Measurements from ENCODE around the gene GRIK2.

- TF ChIP-seq POLR2AphosphoS5 (IDR thresholded peaks at IDR 0.05; ENCODE audit: low read depth, low read length) (no peak), TAF1 (IDR thresholded peaks at IDR 0.05; ENCODE audit: borderline replicate concordance, insufficient read depth, low read length) (no peak), SIN3A (IDR thresholded peaks at IDR 0.05; ENCODE audit: borderline replicate concordance, insufficient read depth, low read length) (no peak)
Measured at GRCh38 chr6:101404775-101405174, 11.3 kb downstream of the GRIK2 start.

Data from PFSK-1 (cell line).